HepG2 (cell line): ENCODE data around the gene DOCK1. TPM values are rescaled to one million over a fixed set of nuclear protein-coding genes. Genes with fewer than 3 reads are reported as not detected.

Experiments used
- ATAC-seq: fragments of 200-7000 bp; cut with Tn5 transposase; 3 replicates; pipeline ENCODE4 v1.9.1; 2020; ENCODE audit warnings: mild to moderate bottlenecking, moderate library complexity
- BruUV-seq: library from RNA; stranded (reverse); fragments of 400-500 nt; replicated peaks from 2 replicates; lab custom pipeline; 2021; lab: Mats Ljungman, UMichigan
- CTCF ChIA-PET: fragments of 300-600 bp; formaldehyde crosslinking; extraction: SDS; loops from one replicate; lab custom pipeline; 2021; ENCODE audit warnings: low total read pairs, inconsistent platforms, low intra/inter-chr PET ratio; lab: Yijun Ruan, JAX
- POLR2A ChIA-PET: fragments of 350-600 bp; sonication (Branson Sonifier 250); formaldehyde crosslinking; loops from one replicate; lab custom pipeline; 2020; ENCODE audit warnings: antibody characterized with exemption, inconsistent platforms; lab: Yijun Ruan, JAX
- DNase-seq: peaks from one replicate; pipeline ENCODE4 v3.0.0-alpha.2; 2015; ENCODE audit warnings: low spot score
- FAIRE-seq: peaks from 3 replicates; lab custom pipeline; 2011; peaks lifted over from hg19 to GRCh38; lab: Jason Lieb, UNC
- H2AFZ ChIP-seq: one replicate; pipeline ENCODE4 v1.6.1; 2011; ENCODE audit warnings: low read length, inconsistent platforms
- H3K27ac ChIP-seq: fragments of 300-600 bp; 3 replicates; pipeline ENCODE4 v1.8.0; 2011; ENCODE audit warnings: mixed run types, mild to moderate bottlenecking, mixed read lengths, low read length, inconsistent platforms; ENCODE audit not compliant: insufficient read depth; ENCODE audit errors: extremely low read length
- H3K27me3 ChIP-seq, 2 experiments: fragments of 200-600 bp in 1 of 2; 2 replicates in 1 of 2; 3 replicates in 1 of 2; pipeline versions ENCODE4 v1.6.0 to v1.8.0; 2011; ENCODE audit warnings: low read length in 2 of 2, mild to moderate bottlenecking in 2 of 2, moderate library complexity in 2 of 2, inconsistent platforms in 1 of 2; ENCODE audit not compliant: insufficient read depth in 2 of 2, control insufficient read depth in 1 of 2
- H3K36me3 ChIP-seq, 2 experiments: fragments of 200-600 bp in 1 of 2; replicated peaks in 1 of 2; 2 replicates in 1 of 2; 3 replicates in 1 of 2; pipeline versions ENCODE4 v1.5.1 to v1.8.0; 2011; ENCODE audit warnings: low read length in 2 of 2, inconsistent platforms in 1 of 2; ENCODE audit not compliant: insufficient read depth in 2 of 2, control insufficient read depth in 1 of 2
- H3K4me1 ChIP-seq: 2 replicates; pipeline ENCODE4 v1.5.1; 2012; ENCODE audit warnings: low read length, inconsistent platforms; ENCODE audit not compliant: insufficient read depth
- H3K4me2 ChIP-seq: 2 replicates; pipeline ENCODE4 v1.6.0; 2011; ENCODE audit warnings: low read depth, low read length, inconsistent platforms
- H3K4me3 ChIP-seq, 3 experiments: fragments of 200-600 bp in 1 of 3; sonication (generic), shearing (Covaris generic) in 1 of 3; replicated peaks in 1 of 3; 2 replicates each; pipeline ENCODE4 v1.5.1; 2011 to 2016; ENCODE audit warnings: low read length in 3 of 3, inconsistent platforms in 2 of 3, low read depth in 2 of 3, mild to moderate bottlenecking in 2 of 3, control low read depth in 1 of 3, mixed read lengths in 1 of 3; ENCODE audit not compliant: insufficient read depth in 1 of 3
- H3K79me2 ChIP-seq: one replicate; pipeline ENCODE4 v1.6.1; 2011; ENCODE audit warnings: low read length, inconsistent platforms; ENCODE audit not compliant: insufficient read depth
- H3K9ac ChIP-seq: 2 replicates; pipeline ENCODE4 v1.6.0; 2011; ENCODE audit warnings: mild to moderate bottlenecking, low read depth, low read length, inconsistent platforms; ENCODE audit not compliant: insufficient read depth
- H3K9me3 ChIP-seq: 2 replicates; pipeline ENCODE4 v1.5.1; 2012; ENCODE audit warnings: mild to moderate bottlenecking, low read length
- H4K20me1 ChIP-seq: 2 replicates; pipeline ENCODE4 v1.6.0; 2011; ENCODE audit warnings: inconsistent platforms, mild to moderate bottlenecking, low read length, moderate library complexity; ENCODE audit not compliant: insufficient read depth
- DDIT3 ChIP-seq: sonication (generic); formaldehyde crosslinking; IDR thresholded peaks from 2 replicates; pipeline ENCODE4 v1.4.0; 2020; ENCODE audit warnings: mild to moderate bottlenecking, missing genetic modification reagents
- FOXO1 ChIP-seq: sonication (generic); formaldehyde crosslinking; IDR thresholded peaks from 2 replicates; pipeline ENCODE4 v1.4.0; 2020; ENCODE audit warnings: missing genetic modification reagents
- HDAC1 ChIP-seq: sonication (generic); formaldehyde crosslinking; IDR thresholded peaks from 2 replicates; pipeline ENCODE4 v1.5.1; 2020; ENCODE audit warnings: mild to moderate bottlenecking, missing genetic modification reagents
- HNRNPUL1 ChIP-seq: fragments of 200-400 bp; formaldehyde crosslinking; IDR thresholded peaks from 2 replicates; pipeline ENCODE4 v1.6.1; 2017; ENCODE audit warnings: low read depth, mild to moderate bottlenecking, low read length, moderate library complexity
- KAT7 ChIP-seq: IDR thresholded peaks from 2 replicates; pipeline ENCODE4 v1.6.1; 2018; ENCODE audit warnings: borderline replicate concordance, missing compliant biosample characterization
- PPARG ChIP-seq: conservative IDR thresholded peaks from 2 replicates; pipeline ENCODE4 v1.6.1; 2016; ENCODE audit warnings: missing biosample characterization, missing genetic modification reagents
- YEATS2 ChIP-seq: sonication (generic); formaldehyde crosslinking; IDR thresholded peaks from 2 replicates; pipeline ENCODE4 v1.4.0; 2020; ENCODE audit warnings: missing genetic modification reagents, borderline replicate concordance
- ZBTB20 ChIP-seq: sonication (generic); formaldehyde crosslinking; IDR thresholded peaks from 2 replicates; pipeline ENCODE4 v1.8.1; 2023; ENCODE audit warnings: missing genetic modification reagents, low read depth, mild to moderate bottlenecking, borderline replicate concordance
- ZNF329 ChIP-seq: sonication (generic); formaldehyde crosslinking; IDR thresholded peaks from 2 replicates; pipeline ENCODE4 v1.9.0; 2021; ENCODE audit warnings: low read depth, mild to moderate bottlenecking, missing genetic modification reagents
- ZNF362 ChIP-seq: sonication (generic); formaldehyde crosslinking; IDR thresholded peaks from 2 replicates; pipeline ENCODE4 v1.4.0; 2020; ENCODE audit warnings: missing genetic modification reagents, mild to moderate bottlenecking, borderline replicate concordance
- ZNF710 ChIP-seq: sonication (generic); formaldehyde crosslinking; IDR thresholded peaks from 2 replicates; pipeline ENCODE4 v1.5.0; 2020; ENCODE audit warnings: mild to moderate bottlenecking, missing genetic modification reagents, borderline replicate concordance
- ZNF747 ChIP-seq: sonication (generic); formaldehyde crosslinking; IDR thresholded peaks from 2 replicates; pipeline ENCODE4 v1.8.1; 2023; ENCODE audit warnings: missing genetic modification reagents, mild to moderate bottlenecking, borderline replicate concordance
- ZNF773 ChIP-seq: sonication (generic); formaldehyde crosslinking; IDR thresholded peaks from 2 replicates; pipeline ENCODE4 v1.4.0; 2020; ENCODE audit warnings: missing genetic modification reagents, borderline replicate concordance
- ZNF781 ChIP-seq: sonication (generic); formaldehyde crosslinking; IDR thresholded peaks from 2 replicates; pipeline ENCODE4 v1.5.1; 2020; ENCODE audit warnings: borderline replicate concordance, mild to moderate bottlenecking, missing genetic modification reagents; ENCODE audit errors: not compliant biosample characterization
- WGBS: methylation state at CpG from one replicate; pipeline ENCODE4 v1.1.6; 2017; ENCODE audit warnings: low lambda C conversion rate; 5-methylcytosine and 5-hydroxymethylcytosine counted together
- in situ Hi-C: cut with HindIII; loops from 2 replicates; pipeline ENCODE4 v1.10.0; 2017; ENCODE audit warnings: low pct_unique_long_range_greater_than_20kb; ENCODE audit not compliant: extremely low pct_ligation_motif_present
- intact Hi-C: fragments of 100-400 bp; cut with micrococcal nuclease; formaldehyde crosslinking; loops from one replicate; pipeline ENCODE4 v1.10.0; 2022; ENCODE audit not compliant: unreplicated experiment
- polyA plus RNA-seq, 8 experiments: library from polyadenylated mRNA; depleted of rRNA in 3 of 8; stranded (reverse) in 7 of 8; unstranded in 1 of 8; fragments of >200 nt; fragmentation: Illumina TruSeq in 4 of 8; extraction: Trizol in 4 of 8; gene quantifications; 2 replicates each; pipeline versions ENCODE4 v1.2.1 to v1.2.3, GENCODE V29; 2011 to 2016; ENCODE audit warnings: low read depth in 4 of 8, missing spikeins in 1 of 8, mixed read lengths in 1 of 8; ENCODE audit not compliant: insufficient read depth in 1 of 8
- total RNA-seq, 5 experiments: library from RNA; depleted of rRNA; stranded (reverse); fragments of >200 nt; fragmentation: Illumina TruSeq; extraction: Trizol; gene quantifications; 2 replicates each; pipeline ENCODE4 v1.2.3, GENCODE V29; 2016; ENCODE audit warnings: low read depth in 1 of 5

DOCK1 gene
- total and polyA plus RNA-seq, 2 of the 13 experiments (the other 11 are each of a cell fraction or from before 2014, with no cell fraction given), result 8.3 to 25.5 TPM

GRCh38 chr10:127423218-127423915 is 518.1 kb downstream of the DOCK1 start:
- WGBS, result 90% methylated on average over 8 of the region's 8 CpGs
- Histone ChIP-seq H3K27me3 (no peaks in the 10 kb centered on the region), H3K4me2 (no peak overlapping the region), H3K9ac (no peak overlapping the region), H4K20me1 (no peaks in the 10 kb centered on the region), H3K9me3 (no peaks in the 10 kb centered on the region), H3K4me1 (no peaks in the 10 kb centered on the region), H3K27ac (no peak overlapping the region), H2AFZ (no peak overlapping the region), H3K4me3 (no peak overlapping the region), H3K79me2 (no peaks in the 10 kb centered on the region), H3K36me3 (peaks cover 7 to 13% of the 10 kb centered on the region in 2 experiments; a peak in 3 of 5 replicates)
- intact Hi-C loops, result no loop called here
- no peak for DNase-seq
- TF ChIP-seq YEATS2 (no peak), PPARG (CRISPR knock-in tag) (no peak), FOXO1 (CRISPR knock-in tag) (no peak), HDAC1 (CRISPR knock-in tag) (no peak)
- in situ Hi-C loops, result no loop called here
- POLR2A ChIA-PET, result no interaction called here
- BruUV-seq, result no TSS peak
- no peak for FAIRE-seq
- no peak for ATAC-seq
- CTCF ChIA-PET, result no interaction called here

- no peak overlapping the region for H3K4me2 ChIP-seq
- CTCF ChIA-PET, result no interaction called here
- DNase-seq (no peak), ATAC-seq (no peak), FAIRE-seq (no peak)
- POLR2A ChIA-PET, result no interaction called here
- no peak overlapping the region for H2AFZ ChIP-seq
- peaks cover 7 to 11% of the 10 kb centered on the region in 2 experiments; a peak in 3 of 5 replicates for H3K36me3 ChIP-seq
- no peaks in the 10 kb centered on the region for H3K4me1 ChIP-seq
- no peak overlapping the region for H3K9ac ChIP-seq
- H3K79me2 ChIP-seq, result no peaks in the 10 kb centered on the region
- H4K20me1 ChIP-seq, result no peaks in the 10 kb centered on the region
- intact Hi-C loops (no loop called here), in situ Hi-C loops (no loop called here)
- H3K27me3 ChIP-seq, result no peaks in the 10 kb centered on the region
- H3K27ac ChIP-seq, result no peak overlapping the region
- no peak overlapping the region for H3K4me3 ChIP-seq
- 95% methylated on average over 5 of the region's 12 CpGs for WGBS
- no peaks in the 10 kb centered on the region for H3K9me3 ChIP-seq
- no TSS peak for BruUV-seq
- TF ChIP-seq HNRNPUL1 (no peak), ZBTB20 (CRISPR knock-in tag) (no peak), ZNF747 (no peak), ZNF773 (CRISPR knock-in tag) (no peak), ZNF329 (CRISPR knock-in tag) (no peak), DDIT3 (CRISPR knock-in tag) (no peak), ZNF710 (CRISPR knock-in tag) (no peak), ZNF781 (CRISPR knock-in tag) (no peak), ZNF362 (CRISPR knock-in tag) (no peak), KAT7 (no peak)
Observed at GRCh38 chr10:127424594-127425264, 519.5 kb downstream of the DOCK1 start.
